ENCODE results near the gene NLRC5.

Gene NLRC5

GRCh38 chr16:57133031-57133430 is 143.7 kb downstream of the NLRC5 start:
- TF ChIP-seq POLR2A (IDR thresholded peaks at IDR 0.05; ENCODE audit: extremely low read depth, insufficient read length) (no peak), MAX (IDR thresholded peaks at IDR 0.05; ENCODE audit: low read depth, low read length) (no peak), CTCF (IDR thresholded peaks at IDR 0.05; ENCODE audit: low read depth, low read length) (no peak), MYC (IDR thresholded peaks at IDR 0.05; ENCODE audit: low read depth, low read length) (no peak)
- H3K4me3 ChIP-seq (ENCODE audit: low read depth, low read length) = no peak overlapping the region
- DNase-seq (ENCODE audit: low read depth) = no peak

Measured in NB4 (cell line).